MM.1S (cell line): ENCODE measurements around the gene PARD6B.

ENCODE experiments used
- EZH2phosphoT487 ChIP-seq: fragments of 300-600 bp; sonication (generic); IDR thresholded peaks from 2 replicates; pipeline ENCODE4 v1.6.1; 2018; ENCODE audit warnings: antibody characterized with exemption, low read length
- TF ChIP-seq, protein P1 (sequence below): fragments of 300-600 bp; sonication (generic); IDR thresholded peaks from 2 replicates; pipeline ENCODE4 v1.5.1; 2016; ENCODE audit warnings: antibody characterized with exemption, low read length, mixed read lengths

DNA sequence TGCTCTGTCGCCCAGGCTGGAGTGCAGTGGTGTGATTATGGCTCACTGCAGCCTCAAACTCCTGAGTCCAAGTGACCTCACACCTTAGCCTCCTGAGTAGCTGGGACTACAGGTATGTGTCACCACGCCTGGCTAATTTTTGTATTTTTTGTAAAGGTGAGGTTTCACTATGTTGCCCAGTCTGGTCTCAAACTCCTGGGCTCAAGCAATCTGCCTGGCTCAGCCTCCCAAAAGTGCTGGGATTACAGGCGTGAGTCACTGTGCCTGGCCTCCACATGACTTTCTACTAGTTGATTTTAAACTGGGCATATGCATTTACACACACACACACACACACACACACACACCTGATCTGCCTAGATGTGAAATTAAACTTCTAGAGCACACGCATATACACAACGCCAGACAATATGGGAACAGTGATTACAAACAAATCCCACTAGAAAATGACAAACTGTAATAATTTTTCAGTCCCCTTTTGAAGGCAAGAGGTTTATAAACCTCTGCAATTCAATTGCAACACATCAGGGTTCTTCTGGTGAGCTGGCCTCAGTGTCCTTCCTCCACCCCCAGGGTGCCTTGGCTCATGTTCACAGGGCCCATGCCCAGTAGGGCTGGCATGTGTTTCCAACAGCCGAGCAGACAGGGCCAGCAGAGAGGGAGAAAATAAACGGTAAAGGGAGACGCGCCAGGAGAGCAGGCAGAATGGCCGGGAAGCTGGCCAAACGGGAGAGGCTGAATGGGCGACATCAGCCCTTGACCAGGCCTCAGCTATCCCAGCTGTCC is 31.2 kb downstream of the PARD6B start:
- TF ChIP-seq, protein P1, sequence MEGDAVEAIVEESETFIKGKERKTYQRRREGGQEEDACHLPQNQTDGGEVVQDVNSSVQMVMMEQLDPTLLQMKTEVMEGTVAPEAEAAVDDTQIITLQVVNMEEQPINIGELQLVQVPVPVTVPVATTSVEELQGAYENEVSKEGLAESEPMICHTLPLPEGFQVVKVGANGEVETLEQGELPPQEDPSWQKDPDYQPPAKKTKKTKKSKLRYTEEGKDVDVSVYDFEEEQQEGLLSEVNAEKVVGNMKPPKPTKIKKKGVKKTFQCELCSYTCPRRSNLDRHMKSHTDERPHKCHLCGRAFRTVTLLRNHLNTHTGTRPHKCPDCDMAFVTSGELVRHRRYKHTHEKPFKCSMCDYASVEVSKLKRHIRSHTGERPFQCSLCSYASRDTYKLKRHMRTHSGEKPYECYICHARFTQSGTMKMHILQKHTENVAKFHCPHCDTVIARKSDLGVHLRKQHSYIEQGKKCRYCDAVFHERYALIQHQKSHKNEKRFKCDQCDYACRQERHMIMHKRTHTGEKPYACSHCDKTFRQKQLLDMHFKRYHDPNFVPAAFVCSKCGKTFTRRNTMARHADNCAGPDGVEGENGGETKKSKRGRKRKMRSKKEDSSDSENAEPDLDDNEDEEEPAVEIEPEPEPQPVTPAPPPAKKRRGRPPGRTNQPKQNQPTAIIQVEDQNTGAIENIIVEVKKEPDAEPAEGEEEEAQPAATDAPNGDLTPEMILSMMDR: no peak
- no peak for TF ChIP-seq EZH2phosphoT487
